GM03348 (cell line): ENCODE data around the gene NEURL1.
"Not testable (repeated sequence)": the region's sequence is repeated elsewhere in the genome, so short reads cannot be mapped to it uniquely, and the experiment has no call there.

Experiments used
- DNase-seq: peaks from one replicate; pipeline ENCODE4 v3.0.0; 2012; ENCODE audit warnings: low spot score

NEURL1 gene

DNA sequence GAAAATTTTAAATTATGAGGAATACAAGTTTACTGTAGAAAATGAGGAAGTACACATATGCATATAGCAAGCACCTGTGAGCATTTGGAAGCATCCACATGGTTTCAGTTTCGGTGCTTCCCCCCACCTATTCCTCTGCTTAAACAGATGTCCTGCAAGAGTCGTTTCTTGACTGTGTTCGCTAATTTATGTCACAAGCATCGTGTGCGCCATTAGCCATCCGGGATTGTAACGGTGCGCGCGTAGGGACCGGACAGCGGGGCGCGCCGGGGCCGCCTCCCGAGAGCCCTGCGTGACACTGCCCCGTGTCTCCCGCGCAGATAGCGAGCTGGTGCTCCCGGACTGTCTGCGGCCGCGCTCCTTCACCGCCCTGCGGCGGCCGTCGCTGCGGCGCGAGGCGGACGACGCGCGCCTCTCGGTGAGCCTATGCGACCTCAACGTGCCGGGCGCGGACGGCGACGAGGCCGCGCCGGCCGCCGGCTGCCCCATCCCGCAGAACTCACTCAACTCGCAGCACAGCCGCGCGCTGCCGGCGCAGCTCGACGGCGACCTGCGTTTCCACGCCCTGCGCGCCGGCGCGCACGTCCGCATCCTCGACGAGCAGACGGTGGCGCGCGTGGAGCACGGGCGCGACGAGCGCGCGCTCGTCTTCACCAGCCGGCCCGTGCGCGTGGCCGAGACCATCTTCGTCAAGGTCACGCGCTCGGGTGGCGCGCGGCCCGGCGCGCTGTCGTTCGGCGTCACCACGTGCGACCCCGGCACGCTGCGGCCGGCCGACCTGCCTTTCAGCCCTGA is 90.9 kb downstream of the NEURL1 start:
- peak; percentile 63 for DNase-seq

DNA sequence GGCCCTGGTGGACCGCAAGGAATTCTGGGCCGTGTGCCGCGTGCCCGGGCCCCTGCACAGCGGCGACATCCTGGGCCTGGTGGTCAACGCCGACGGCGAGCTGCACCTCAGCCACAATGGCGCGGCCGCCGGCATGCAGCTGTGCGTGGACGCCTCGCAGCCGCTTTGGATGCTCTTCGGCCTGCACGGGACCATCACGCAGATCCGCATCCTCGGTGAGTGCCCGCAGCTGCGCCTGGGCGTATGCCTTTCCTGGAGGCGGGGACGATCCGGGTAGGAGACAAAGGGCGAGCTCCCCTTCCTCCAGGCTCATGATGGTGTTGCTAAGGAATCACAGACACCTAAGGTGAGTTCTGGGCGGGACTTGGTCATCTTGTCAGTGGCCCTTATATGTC is 91.5 kb downstream of the NEURL1 start:
- no peak for DNase-seq

DNA sequence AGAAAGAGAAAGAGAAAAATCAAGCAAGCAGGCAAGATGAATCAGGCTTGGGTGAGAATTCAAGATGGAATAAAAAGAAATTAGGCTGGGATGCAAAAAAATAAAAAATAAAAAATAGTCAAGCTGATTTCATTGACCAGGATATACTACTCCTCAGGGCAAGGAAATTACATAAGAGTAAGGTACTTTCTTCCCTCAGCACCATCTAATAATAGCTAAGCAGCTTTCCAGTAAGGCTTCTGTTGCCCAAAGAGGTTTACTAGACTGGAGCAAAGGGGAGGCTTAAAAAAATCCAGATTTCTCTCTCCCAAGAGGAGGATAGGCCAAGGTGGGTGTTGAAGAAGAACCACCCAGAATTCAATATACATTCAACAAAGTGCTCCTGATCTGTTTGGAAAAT is 93.6 kb downstream of the NEURL1 start:
- no peak for DNase-seq

DNA sequence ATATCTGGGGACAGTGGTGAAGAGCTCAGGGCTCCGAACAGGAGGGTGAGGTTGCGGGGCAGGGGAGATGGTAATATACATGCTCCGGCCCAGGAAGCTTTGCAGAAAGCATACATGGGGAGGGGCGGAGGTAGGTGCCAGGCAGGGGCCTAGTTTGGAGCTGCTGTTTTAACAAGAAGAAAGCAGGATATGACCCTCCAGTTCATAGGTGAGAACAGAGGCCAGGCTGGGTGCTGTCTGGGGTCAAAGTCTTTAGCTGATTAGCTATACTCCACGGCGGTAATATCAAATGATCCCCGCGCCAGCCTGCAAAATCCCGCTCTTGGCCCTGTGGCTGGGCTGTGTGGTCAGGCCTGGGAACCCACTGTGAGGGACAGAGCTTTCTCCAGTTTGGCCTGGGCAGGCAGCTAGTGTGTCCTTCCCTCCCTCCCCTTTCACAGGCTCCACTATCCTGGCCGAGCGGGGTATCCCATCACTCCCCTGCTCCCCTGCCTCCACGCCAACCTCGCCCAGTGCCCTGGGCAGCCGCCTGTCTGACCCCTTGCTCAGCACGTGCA is 95.6 kb downstream of the NEURL1 start:
- DNase-seq, result no peak

DNA sequence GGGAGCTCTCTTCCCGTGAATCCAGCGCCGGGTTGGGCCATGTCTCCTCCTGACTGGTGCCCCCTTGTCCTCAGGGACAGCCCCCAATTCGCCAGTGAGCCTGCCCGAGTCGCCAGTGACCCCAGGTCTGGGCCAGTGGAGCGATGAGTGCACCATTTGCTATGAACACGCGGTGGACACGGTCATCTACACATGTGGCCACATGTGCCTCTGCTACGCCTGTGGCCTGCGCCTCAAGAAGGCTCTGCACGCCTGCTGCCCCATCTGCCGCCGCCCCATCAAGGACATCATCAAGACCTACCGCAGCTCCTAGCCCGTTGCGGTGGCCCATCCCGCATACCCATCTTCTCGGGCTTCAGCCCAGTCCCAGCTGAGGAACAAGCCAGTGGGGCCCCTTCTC is 96.6 kb downstream of the NEURL1 start:
- DNase-seq, result no peak

DNA sequence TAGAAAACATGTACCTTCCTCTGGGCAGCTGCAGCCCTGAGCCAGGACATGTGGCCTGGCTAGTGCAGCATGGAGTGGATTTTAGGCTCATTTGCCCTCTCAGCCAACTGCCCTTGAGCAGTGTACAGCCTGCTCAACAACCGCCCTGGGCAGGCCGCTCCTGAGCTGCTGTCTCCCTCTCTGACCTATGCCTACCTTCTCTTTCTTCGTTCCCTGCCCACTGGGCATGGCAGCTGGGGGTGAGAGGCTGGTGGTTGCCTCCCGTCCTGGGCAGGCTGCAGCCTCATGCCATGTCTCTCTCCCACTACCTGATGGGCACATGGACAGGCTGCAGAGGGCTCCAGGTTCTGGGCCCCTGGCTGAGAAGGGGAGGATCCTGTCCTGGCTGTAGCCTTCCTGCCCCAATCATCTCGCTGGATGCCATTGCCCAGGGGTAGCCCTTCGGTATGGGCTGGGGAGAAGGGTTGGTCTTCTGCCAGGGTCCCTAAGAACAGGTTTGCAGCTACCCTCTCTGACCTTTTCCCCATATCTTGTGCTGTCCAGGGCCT is 97.3 kb downstream of the NEURL1 start:
- DNase-seq, result no peak

DNA sequence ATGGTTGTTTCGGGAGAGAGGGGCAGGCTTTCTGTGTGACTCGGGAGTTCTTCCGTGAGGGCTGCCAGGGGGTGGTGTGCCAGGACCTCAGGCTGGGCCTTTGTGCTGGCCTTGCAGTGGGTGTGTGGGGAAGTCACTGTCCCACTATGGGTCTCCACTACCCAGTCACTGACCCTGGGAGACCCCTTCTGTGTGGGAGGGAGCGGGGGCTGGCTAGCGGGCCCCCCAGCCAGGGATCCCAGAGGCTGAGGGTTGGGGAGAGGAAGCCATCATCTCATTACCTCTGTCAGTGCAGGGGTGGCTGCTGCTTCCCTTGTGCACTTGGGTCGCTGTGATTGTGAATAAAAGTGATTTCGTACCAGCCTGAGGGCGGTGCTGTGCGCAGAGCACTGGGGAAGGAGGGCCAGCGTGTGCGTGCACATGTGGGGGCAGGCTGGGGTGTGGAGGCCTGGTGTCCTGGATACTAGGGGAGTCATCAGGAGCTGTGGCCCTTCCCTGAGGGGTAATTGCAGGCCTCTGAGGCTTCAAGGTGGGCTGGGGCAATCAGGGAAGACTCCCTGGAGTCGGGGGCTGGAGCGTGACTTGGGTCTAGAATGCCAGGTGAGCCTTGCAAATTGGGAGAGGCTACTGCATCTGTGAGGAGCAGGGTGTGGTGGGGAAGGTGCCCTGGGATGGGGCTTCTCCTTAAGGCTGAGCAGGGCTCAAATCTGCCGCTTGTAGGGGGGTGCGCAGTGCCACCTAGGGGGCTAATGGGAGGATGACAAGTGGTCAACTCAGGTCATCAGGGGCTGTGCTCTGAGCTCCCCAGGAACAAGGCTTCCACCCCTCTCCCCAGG is 98.9 kb downstream of the NEURL1 start:
- peak; percentile 84 for DNase-seq

DNA sequence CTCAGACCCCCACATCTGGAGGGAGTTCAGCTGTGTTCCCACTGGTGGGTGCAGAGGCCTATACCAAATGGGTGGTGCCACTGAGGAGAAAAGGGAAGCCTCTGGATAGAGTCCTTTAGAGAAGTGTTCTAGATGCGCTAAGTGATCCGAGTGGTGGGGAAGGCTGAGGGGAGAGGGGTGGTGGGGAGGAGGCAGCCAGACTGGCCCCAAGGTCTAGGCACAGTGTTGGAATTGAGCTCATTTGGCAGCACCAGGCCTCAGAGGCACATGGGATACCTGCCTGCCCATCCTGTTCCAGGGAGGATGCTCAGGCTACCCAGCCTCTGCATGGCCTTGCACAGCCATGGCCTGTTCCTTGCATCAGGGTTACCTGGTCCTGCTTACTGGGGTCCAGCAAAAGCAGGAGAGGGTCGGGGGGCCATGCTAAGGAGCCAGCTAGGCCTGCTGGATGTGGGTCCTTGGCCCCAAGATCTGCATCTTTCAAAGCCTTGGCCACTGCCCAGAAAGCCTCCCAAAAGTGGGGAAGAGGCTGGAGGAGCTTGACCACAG is 99.6 kb downstream of the NEURL1 start:
- DNase-seq, result no peak

DNA sequence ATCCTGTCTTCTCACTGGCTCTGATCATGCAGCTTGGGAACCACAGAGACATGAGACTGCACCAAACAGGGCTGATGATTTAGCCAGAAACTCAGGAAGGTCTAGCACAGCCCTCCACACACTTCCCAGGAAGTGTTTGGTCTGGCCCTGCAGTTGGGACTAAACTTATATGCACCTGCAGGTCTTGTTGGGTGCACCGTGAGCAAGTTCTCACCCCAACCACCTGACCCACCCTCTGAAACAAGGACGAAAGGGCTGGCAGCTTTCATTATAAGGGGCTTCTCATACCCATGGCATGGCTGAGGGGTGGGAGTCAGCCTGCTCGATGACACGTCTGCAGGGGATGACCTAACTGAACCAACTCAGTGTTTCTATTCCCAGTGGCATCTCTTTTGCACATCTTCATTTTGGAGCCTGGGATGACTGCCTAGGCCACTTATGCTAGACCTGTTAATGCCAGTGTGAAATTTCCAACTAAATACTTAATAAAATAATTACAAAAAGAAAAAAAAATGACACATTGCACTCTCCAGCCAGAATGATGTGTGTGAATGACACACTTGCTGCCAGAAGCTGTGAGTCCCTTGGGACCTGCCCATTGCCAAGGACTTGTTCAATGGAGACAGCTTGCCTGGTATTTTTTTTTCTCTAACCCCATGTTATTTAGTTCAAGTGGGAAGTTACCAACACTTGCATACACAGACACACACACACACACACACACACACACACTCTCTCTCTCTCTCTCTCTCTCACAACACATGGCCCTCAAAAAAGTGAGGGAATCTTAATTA is 102.6 kb downstream of the NEURL1 start:
- DNase-seq, result no peak

DNA sequence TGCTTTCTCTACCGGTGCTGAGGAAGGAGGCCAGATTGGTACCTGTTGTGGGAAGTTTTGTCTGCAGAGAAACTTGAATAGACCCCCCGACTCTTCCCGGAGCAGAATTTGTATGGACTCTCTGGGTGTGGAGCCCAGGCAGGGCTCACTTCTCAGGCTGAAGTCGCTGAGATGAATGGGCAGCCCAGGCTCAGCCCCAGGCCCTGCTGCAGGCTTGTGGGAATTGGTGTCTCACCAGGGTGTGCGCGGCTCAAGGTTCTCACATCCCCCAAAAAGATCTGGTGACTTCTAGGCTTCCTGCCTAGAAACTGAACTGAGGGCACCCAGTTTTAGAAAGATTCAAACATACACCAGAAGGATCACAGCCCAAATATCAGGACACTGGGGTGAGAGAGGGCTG is 103.5 kb downstream of the NEURL1 start:
- DNase-seq, result no peak

DNA sequence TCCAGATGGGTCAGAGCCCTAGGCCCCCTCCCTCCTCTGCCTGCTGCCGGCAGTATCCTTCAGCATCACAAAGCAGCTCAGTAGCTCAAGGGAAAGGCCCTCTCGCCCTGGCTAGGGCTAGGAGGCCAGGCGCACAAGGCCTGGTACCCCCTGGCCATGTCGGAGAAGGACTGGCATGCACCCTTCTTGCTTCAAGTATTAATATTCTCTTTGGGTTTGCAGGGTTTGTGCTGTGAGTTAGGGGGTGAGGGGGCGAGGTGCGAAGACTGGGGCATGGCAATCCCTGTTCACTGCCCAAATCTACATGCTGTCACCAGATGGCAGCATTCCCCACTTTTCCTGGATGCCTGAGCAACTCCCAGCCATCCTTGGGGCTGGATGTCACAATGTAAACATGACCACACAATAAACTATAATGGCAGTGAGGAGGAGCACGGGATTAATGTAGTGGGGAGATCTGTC is 105.2 kb downstream of the NEURL1 start:
- peak; percentile 87 for DNase-seq

DNA sequence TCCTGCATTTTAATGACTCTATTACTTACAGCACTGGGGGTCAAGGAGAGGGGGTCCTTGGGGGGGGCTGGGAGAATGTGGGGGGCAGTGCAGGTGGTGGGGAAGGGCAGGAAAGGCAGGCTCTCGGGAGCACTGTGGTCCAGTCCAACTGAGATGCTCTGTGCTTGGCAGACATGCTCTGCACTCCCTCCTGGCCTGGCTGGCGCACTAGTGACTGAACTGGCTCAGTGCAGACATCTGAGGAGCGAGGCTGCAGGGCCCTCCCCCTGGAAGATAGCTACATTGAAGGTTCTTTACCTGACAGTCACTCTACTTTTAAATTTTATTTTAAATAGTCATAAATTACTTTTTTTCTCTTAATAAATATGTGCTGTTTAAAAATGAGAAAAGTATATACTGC is 105.7 kb downstream of the NEURL1 start:
- DNase-seq, result no peak

DNA sequence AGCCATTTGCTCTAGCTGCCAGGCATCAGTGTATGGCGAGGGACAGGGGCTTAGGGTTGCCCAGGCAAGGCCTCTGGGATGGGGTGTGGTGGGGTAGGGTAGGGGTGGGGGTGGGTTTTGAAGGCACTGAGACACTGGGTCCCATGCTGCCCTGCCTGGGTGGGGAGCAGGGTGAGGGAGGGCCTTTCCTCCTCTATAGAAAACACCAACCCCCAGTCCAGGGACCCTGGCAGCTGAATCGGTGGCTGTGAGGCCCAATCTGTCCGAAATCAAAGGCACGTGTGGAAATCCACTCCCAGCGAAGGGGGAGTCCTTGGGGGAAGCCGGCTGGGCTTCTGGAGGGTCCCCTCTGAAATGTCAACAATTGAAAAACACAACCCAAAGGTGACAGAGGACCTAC is 106.4 kb downstream of the NEURL1 start:
- DNase-seq, result no peak

DNA sequence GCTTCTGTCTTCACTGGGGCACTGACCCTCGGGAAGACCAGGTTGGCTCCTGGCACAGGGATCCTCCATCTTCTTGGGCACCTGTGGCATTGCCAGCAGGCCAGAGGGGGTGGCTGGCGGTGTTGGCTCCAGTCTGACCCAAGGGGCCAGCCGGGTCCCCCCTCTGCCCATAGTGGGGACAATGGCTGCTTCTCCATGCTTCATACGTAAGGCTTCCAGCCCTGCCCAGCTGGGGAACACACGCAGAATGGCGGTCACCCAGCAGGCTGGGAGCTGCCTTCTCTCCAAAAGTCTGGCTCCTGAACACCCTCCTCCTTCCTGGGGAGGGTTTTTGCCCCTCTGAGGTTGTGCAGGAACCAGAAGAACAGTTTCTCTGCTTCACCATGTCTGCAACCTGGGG is 106.8 kb downstream of the NEURL1 start:
- DNase-seq, result no peak

DNA sequence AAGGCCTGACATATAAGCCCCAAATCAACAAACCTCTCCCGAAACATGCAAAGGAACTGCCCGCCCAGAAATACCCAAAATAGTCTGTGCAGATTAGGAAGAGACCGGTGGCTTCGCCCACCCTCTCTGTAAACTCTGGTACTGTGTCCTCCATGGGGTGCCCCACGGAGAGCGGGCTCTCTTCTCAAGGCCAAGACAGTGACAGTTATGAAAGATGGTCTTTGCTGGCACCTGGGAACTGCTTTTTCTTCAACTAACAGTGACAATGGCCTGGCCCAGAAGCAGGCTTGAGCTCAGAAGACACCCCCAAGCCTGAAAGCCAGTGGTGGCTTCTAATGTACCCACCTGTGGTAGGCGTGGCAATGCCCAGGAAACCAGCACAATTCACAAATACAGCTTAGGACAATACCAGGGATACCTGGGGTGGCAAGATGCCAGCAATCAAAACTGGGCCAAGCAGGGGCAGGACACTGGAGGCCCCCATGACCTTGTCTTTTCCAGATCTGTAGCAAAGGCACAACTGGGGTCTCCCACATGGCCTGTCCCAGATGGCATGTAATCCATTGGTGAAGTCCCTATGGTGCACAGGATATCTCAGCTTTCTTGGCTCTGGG is 107.6 kb downstream of the NEURL1 start:
- DNase-seq, result no peak

DNA sequence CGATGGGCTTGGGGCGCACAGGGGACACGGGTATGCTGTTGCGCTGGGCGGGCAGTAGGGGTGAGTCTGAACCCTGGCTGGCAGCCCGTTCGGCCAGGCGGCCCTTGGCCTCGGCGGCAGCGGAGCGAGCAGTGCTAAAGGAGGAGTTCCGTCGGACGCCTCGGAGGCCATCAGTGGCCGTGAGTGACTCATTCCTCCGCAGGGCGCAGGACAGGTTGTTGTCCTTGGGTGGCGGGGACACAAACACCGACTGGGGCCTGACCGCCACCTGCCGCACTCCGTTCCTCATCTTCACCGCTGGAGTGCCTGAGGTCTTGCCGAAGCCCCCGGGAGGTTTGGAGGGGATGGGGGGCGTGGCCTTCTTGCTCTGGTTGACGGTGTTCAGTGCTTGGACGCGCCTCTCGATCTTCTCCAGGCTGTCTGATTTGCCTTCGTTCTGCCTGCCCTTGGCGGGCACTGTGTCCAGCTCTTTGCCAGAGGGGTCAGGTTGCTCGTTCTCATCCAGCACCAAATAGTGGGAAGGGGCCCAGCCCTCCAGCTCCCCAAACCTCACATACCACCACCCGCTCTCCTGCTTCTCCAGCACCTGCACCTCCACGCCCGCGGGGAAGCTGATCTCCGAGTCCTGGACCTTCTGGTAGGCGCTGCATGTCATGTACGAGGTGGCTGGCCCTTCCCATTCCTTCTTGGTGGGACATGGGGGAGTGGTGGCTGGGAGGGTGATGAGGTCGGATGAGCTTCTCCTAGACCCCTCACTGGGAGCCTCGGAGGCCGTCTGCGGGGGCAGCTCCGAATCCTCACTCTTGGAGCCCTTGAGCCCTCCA is 108.7 kb downstream of the NEURL1 start:
- DNase-seq, result no peak

DNA sequence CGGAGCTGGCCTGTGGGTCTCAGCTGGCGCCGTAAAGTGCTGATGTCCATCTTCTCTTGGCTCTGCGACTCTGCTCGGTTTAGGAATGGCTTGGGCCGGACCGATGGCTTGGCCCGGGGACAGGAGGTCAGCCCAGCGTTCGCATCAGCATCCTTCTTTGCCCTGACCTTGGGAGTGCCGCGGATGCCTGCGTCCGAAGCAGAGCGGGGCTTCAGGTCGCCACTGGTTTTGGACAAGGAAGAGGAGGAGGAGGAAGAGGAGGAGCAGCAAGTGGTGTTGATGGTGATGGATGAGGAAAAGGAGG is 109.3 kb downstream of the NEURL1 start:
- DNase-seq, result no peak

DNA sequence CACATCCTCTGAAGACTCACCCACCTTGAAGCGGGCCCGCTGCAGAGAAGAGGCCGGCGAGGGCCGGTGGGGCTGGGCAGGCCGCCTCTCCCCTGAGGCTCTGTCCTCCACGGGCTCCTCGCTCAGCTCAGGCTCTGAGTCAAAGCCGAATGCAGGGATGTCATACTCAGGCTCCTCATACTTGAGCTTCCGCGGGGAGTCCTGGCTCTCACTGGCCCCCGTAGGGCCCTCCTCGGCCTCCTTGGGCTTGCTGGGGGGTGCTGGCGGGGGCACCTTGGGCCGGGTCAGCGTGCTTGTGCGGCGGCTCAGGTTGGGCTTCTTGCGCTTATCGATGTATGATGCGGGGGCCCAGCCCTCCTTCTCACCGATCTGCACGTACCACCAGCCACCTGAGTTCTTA is 109.9 kb downstream of the NEURL1 start:
- DNase-seq, result no peak

DNA sequence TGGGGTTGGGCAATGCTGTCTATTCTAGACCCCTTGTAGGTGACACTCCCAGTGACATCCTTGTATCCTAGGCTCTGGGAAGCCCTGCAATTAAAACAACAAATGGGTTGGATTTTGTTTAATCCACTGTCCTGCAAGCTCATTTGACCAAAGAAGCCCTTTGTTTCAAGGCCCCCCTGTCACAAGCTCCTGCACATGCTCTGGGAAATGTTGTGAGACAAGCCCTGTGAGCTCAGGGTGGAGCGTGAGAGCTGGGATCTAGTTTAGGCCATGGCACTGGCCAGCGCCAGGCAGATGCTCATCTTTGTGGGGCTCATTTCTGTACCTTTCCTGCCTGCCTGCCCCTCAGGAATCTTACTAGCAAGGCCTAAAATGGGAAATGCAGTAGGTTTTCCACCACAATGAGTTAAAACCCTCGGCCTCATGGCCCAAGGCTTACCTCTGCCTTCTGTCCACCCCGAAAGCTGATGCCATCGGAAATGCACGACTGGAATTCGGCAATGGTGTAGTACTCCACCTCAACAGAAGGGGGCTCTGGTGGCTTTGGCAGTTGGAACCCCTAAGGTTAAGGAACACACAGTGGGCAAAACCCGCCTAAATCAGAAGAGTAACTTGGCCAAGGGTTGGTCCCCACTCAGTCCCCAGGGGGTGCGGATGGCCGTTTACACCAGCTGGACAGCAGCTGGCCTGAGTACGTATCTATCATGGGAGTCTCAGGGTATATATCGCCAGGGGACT is 112.0 kb downstream of the NEURL1 start:
- DNase-seq, result peak; percentile 85

DNA sequence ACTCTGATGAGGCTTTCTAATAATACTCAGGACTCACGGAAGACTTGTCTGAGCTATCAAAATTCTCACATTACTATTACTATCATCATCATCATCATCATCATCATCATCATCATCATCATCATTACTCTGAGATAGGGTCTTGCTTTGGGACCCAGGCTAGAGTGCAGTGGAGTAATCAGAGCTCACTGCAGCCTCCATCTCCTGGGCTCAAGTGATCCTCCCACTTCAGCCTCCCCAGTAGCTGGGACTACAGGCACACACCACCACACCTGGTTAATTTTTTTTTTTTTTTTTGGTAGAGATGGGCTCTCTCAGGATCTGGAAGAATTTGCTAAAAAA is 112.6 kb downstream of the NEURL1 start:
- DNase-seq, result not testable (repeated sequence)
